Measurements from ENCODE around the gene BIVM.
A peak's percentile ranks its signal among the peaks of the same experiment; 100 is the strongest.

Gene BIVM

GRCh38 chr13:102798581-102799425, at the start of gene BIVM, which contains the start of gene POGLUT2:
Gene BIVM, plus strand, starts transcription at chr13:102799119. Its CDS starts 8,149 bp downstream, at chr13:102807268.
Gene POGLUT2, minus strand, starts transcription at chr13:102798976. Its CDS starts 306 bp downstream, at chr13:102798670.
- no peaks in the 10 kb centered on the region for H3K9me3 ChIP-seq (ENCODE audit: insufficient read depth, low read length, severe bottlenecking)
- no peaks in the 10 kb centered on the region; the same call in 1 of the 2 replicates for H3K36me3 ChIP-seq (ENCODE audit: insufficient read depth, low read length)
- TF ChIP-seq CTCF (IDR thresholded peaks at IDR 0.05; ENCODE audit: borderline replicate concordance, extremely low read depth, low read length, poor library complexity, severe bottlenecking), result no peak
- TF ChIP-seq EZH2 (IDR thresholded peaks at IDR 0.05; ENCODE audit: borderline replicate concordance, low read depth, low read length, severe bottlenecking), result no peak
- peak within 1 kb of the TSS; percentile 84 for H3K27ac ChIP-seq (ENCODE audit: low read length)
- H3K4me3 ChIP-seq (ENCODE audit: low read depth in 1 of 2, low read length in 2 of 2), result peak within 1 kb of the TSS; percentile 82 to 85; a peak in 3 of 4 replicates
- peaks cover 35% of the 10 kb centered on the region for H3K4me1 ChIP-seq (ENCODE audit: insufficient read depth, low read length)
- H3K27me3 ChIP-seq (ENCODE audit: insufficient read depth, low read length, poor library complexity), result no peaks in the 10 kb centered on the region
- no peak for DNase-seq
- H2AFZ ChIP-seq (ENCODE audit: low read depth, low read length), result peak within 1 kb of the TSS; percentile 97
- H3K79me2 ChIP-seq (ENCODE audit: insufficient read depth, low read length), result peaks cover 24% of the 10 kb centered on the region
- no peaks in the 10 kb centered on the region for H4K20me1 ChIP-seq (ENCODE audit: insufficient read depth, low read length)
- peak within 1 kb of the TSS; percentile 98 for H3K9ac ChIP-seq (ENCODE audit: low read depth, low read length)
- no peak for ATAC-seq (ENCODE audit: insufficient read depth, low read depth)
- H3K4me2 ChIP-seq (ENCODE audit: insufficient read depth, low read length), result peak within 1 kb of the TSS; percentile 87

GRCh38 chr13:102751886-102752285, 47.0 kb upstream of the BIVM start:
- ATAC-seq (ENCODE audit: insufficient read depth, low read depth) (no peak), DNase-seq (no peak)
- Histone ChIP-seq H2AFZ (ENCODE audit: low read depth, low read length) (no peak overlapping the region), H3K4me2 (ENCODE audit: insufficient read depth, low read length) (no peak overlapping the region), H3K9me3 (ENCODE audit: insufficient read depth, low read length, severe bottlenecking) (no peaks in the 10 kb centered on the region), H3K4me3 (ENCODE audit: low read depth in 1 of 2, low read length in 2 of 2) (no peak overlapping the region), H3K4me1 (ENCODE audit: insufficient read depth, low read length) (no peaks in the 10 kb centered on the region), H3K27ac (ENCODE audit: low read length) (no peak overlapping the region), H3K79me2 (ENCODE audit: insufficient read depth, low read length) (no peaks in the 10 kb centered on the region), H3K27me3 (ENCODE audit: insufficient read depth, low read length, poor library complexity) (no peaks in the 10 kb centered on the region), H3K9ac (ENCODE audit: low read depth, low read length) (no peak overlapping the region), H3K36me3 (ENCODE audit: insufficient read depth, low read length) (no peaks in the 10 kb centered on the region; the same call in 1 of the 2 replicates), H4K20me1 (ENCODE audit: insufficient read depth, low read length) (no peaks in the 10 kb centered on the region)
- no peak for TF ChIP-seq CTCF (IDR thresholded peaks at IDR 0.05; ENCODE audit: borderline replicate concordance, extremely low read depth, low read length, poor library complexity, severe bottlenecking)
- TF ChIP-seq EZH2 (IDR thresholded peaks at IDR 0.05; ENCODE audit: borderline replicate concordance, low read depth, low read length, severe bottlenecking), result no peak

GRCh38 chr13:102757006-102757405, 41.9 kb upstream of the BIVM start:
- no peaks in the 10 kb centered on the region for H4K20me1 ChIP-seq (ENCODE audit: insufficient read depth, low read length)
- no peaks in the 10 kb centered on the region for H3K36me3 ChIP-seq (ENCODE audit: insufficient read depth, low read length)
- no peaks in the 10 kb centered on the region for H3K79me2 ChIP-seq (ENCODE audit: insufficient read depth, low read length)
- ATAC-seq (ENCODE audit: insufficient read depth, low read depth) (no peak), DNase-seq (no peak)
- H3K4me2 ChIP-seq (ENCODE audit: insufficient read depth, low read length), result no peak overlapping the region
- TF ChIP-seq EZH2 (IDR thresholded peaks at IDR 0.05; ENCODE audit: borderline replicate concordance, low read depth, low read length, severe bottlenecking) (no peak), CTCF (IDR thresholded peaks at IDR 0.05; ENCODE audit: borderline replicate concordance, extremely low read depth, low read length, poor library complexity, severe bottlenecking) (no peak)
- H3K4me3 ChIP-seq (ENCODE audit: low read depth in 1 of 2, low read length in 2 of 2), result no peak overlapping the region
- H3K27me3 ChIP-seq (ENCODE audit: insufficient read depth, low read length, poor library complexity), result no peaks in the 10 kb centered on the region
- no peak overlapping the region for H3K27ac ChIP-seq (ENCODE audit: low read length)
- H3K9me3 ChIP-seq (ENCODE audit: insufficient read depth, low read length, severe bottlenecking), result no peaks in the 10 kb centered on the region
- H2AFZ ChIP-seq (ENCODE audit: low read depth, low read length), result no peak overlapping the region
- no peaks in the 10 kb centered on the region for H3K4me1 ChIP-seq (ENCODE audit: insufficient read depth, low read length)
- no peak overlapping the region for H3K9ac ChIP-seq (ENCODE audit: low read depth, low read length)

All from DND-41 (cell line).